WI38 (cell line): ENCODE results near the gene STAU1.
"Not testable (repeated sequence)": the region's sequence is repeated elsewhere in the genome, so short reads cannot be mapped to it uniquely, and the experiment has no call there.

Source experiments
- H3K4me3 ChIP-seq: 2 replicates; pipeline ENCODE4 v1.5.1; 2011; ENCODE audit warnings: low read depth, mild to moderate bottlenecking, control low read depth, low read length
- CTCF ChIP-seq: IDR thresholded peaks from 2 replicates; pipeline ENCODE4 v1.5.1; 2012; ENCODE audit warnings: low read depth, mild to moderate bottlenecking, control low read depth, low read length

Gene STAU1

GRCh38 chr20:49136817-49137571 lies 51.1 kb downstream of the STAU1 start:
- no peak overlapping the region for H3K4me3 ChIP-seq

GRCh38 chr20:49134797-49135196 lies 53.3 kb downstream of the STAU1 start:
- H3K4me3 ChIP-seq = not testable (repeated sequence)

More at GRCh38 chr20:49136817-49137571, 51.1 kb downstream of the STAU1 start:
- no peak for TF ChIP-seq CTCF

- no peak overlapping the region for H3K4me3 ChIP-seq
- no peak for TF ChIP-seq CTCF
Observed at GRCh38 chr20:49133571-49133970, 54.6 kb downstream of the STAU1 start.

GRCh38 chr20:49132995-49133478 lies 55.1 kb downstream of the STAU1 start:
- no peak overlapping the region for H3K4me3 ChIP-seq
- 0 out of 2 replicates have a peak, but pooled peaks have one; percentile 10 for TF ChIP-seq CTCF

GRCh38 chr20:49123982-49124381 lies 64.2 kb downstream of the STAU1 start:
- no peak for TF ChIP-seq CTCF

GRCh38 chr20:49122920-49123319 lies 65.2 kb downstream of the STAU1 start:
- TF ChIP-seq CTCF = no peak
- H3K4me3 ChIP-seq = no peak overlapping the region

More at GRCh38 chr20:49123982-49124381, 64.2 kb downstream of the STAU1 start:
- no peak overlapping the region for H3K4me3 ChIP-seq

- no peak for TF ChIP-seq CTCF
- no peak overlapping the region for H3K4me3 ChIP-seq
Observed at GRCh38 chr20:49119988-49120387, 68.1 kb downstream of the STAU1 start.

- no peak for TF ChIP-seq CTCF
- no peak overlapping the region for H3K4me3 ChIP-seq
Observed at GRCh38 chr20:49118307-49118706, 69.8 kb downstream of the STAU1 start.
